ENCODE results near the gene TCF7L2. TPM values are rescaled to one million over a fixed set of nuclear protein-coding genes. Genes with fewer than 3 reads are reported as not detected.

The TCF7L2 gene
- total RNA-seq, 1 experiment from 2014 or later, result 14.8 TPM

- intact Hi-C loops (cut with micrococcal nuclease; ENCODE audit: unreplicated experiment), result loop anchor here (2.0 to 10.0 kb wide), 6 partner anchors 117 to 475 kb away; no protein-coding TSS in a partner anchor
- Histone ChIP-seq H2AFZ (peak overlapping the region; percentile 77), H3K79me2 (ENCODE audit: low read depth) (peaks cover 55% of the 10 kb centered on the region), H3K4me2 (peak overlapping the region; percentile 97), H4K20me1 (ENCODE audit: insufficient read depth) (no peaks in the 10 kb centered on the region), H3K27me3 (ENCODE audit: insufficient read depth, low read depth) (no peaks in the 10 kb centered on the region), H3K27ac (peak overlapping the region; percentile 89), H3K4me3 (peak overlapping the region; percentile 96), H3K36me3 (ENCODE audit: low read depth) (no peaks in the 10 kb centered on the region), H3K9me2 (ENCODE audit: insufficient read depth) (no peaks in the 10 kb centered on the region), H3F3A (ENCODE audit: insufficient read depth, low read depth) (peaks cover 10% of the 10 kb centered on the region; the same call in 1 of the 2 replicates), H3K9me3 (ENCODE audit: insufficient read depth, low read depth) (no peaks in the 10 kb centered on the region), H3K4me1 (replicated peaks; ENCODE audit: insufficient read depth) (peaks cover 28% of the 10 kb centered on the region)
- BruUV-seq (replicated peaks), result TSS peak; percentile 25
- TF ChIP-seq EZH2 (IDR thresholded peaks at IDR 0.05; ENCODE audit: low read depth) (no peak), CTCF (conservative IDR thresholded peaks at IDR 0.05) (no peak)
- ChIA-PET POLR2A (ENCODE audit: unreplicated experiment) (interaction anchor here (0.6 kb wide), 1 partner anchor 127 kb away, joined by 4 read pairs; no protein-coding TSS in a partner anchor), CTCF (no interaction called here)
- DNase-seq, result peak; percentile 44 to 64
Measured at GRCh38 chr10:112951359-112952281, 1.6 kb downstream of the TCF7L2 start.

DNA sequence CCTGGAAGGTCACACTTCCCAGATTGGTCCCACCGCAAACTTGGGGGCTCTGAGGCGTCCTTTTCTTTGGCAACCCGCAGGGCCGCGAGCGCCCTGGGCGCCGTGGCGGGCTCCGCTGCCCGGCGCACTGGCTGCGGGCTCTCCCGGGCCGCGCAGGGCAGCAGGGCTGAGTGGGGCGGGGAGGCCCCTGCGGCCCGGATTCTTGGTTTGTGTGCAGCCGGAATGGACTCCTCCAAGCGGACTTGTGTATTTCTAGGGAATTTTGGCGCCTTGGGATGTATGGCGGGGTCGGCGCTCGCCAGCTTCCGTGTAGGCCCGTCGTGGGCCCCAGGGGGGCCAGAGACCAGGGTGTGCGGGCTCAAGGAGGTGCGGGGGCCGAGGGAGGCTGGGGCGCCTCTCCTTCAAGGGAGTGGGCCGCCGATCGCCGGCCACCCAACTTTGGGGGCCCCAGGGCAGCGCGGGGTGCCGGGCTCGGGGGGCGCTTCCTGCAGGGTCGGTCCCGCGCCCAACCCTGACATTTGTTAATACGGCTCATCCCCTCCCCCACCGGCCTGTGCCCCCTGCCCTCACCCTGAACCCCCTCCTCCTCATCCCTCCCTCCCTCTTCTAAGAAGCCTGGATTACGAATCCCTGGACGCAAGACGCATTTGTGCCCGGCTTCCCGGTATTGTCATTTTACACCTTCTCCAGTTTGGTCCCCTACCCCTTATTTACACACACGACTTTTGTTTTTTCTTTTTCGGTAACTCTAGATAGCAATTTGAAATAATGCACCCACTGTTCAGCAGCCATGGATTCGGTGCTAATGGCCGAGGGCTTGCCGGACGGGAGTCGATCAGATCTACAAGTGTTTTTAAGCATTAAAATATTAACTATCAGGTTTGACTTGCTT lies 2.5 kb downstream of the TCF7L2 start:
- Histone ChIP-seq H3K9me3 (ENCODE audit: insufficient read depth, low read depth) (no peaks in the 10 kb centered on the region), H3K9me2 (ENCODE audit: insufficient read depth) (no peaks in the 10 kb centered on the region), H3F3A (ENCODE audit: insufficient read depth, low read depth) (peaks cover 10% of the 10 kb centered on the region; the same call in 1 of the 2 replicates), H3K36me3 (ENCODE audit: low read depth) (no peaks in the 10 kb centered on the region), H3K4me2 (peak overlapping the region; percentile 97), H3K27me3 (ENCODE audit: insufficient read depth, low read depth) (no peaks in the 10 kb centered on the region), H2AFZ (peak overlapping the region; percentile 77), H3K4me1 (replicated peaks; ENCODE audit: insufficient read depth) (peaks cover 28% of the 10 kb centered on the region), H3K4me3 (peak overlapping the region; percentile 96), H4K20me1 (ENCODE audit: insufficient read depth) (no peaks in the 10 kb centered on the region), H3K79me2 (ENCODE audit: low read depth) (peaks cover 61% of the 10 kb centered on the region), H3K27ac (peak overlapping the region; percentile 89)
- peak in 1 of 2 experiments; percentile 8 for DNase-seq
- POLR2A ChIA-PET (ENCODE audit: unreplicated experiment), result interaction anchor here (0.6 kb wide), 2 partner anchors 11 to 128 kb away, joined by 3 to 4 read pairs; no protein-coding TSS in a partner anchor
- TF ChIP-seq EZH2 (IDR thresholded peaks at IDR 0.05; ENCODE audit: low read depth), result no peak
- TF ChIP-seq CTCF (conservative IDR thresholded peaks at IDR 0.05), result no peak
- CTCF ChIA-PET, result no interaction called here
- intact Hi-C loops (cut with micrococcal nuclease; ENCODE audit: unreplicated experiment), result loop anchor here (2.0 to 10.0 kb wide), 5 partner anchors 116 to 435 kb away; no protein-coding TSS in a partner anchor
- BruUV-seq (replicated peaks), result no TSS peak
